Keratinocyte (primary cell): ENCODE results near the gene KDM4B. TPM values are rescaled to one million over a fixed set of nuclear protein-coding genes. Genes with fewer than 3 reads are reported as not detected.

Experiments
- DNase-seq: peaks from one replicate; pipeline ENCODE4 v3.0.0-alpha.2; 2011; ENCODE audit warnings: low read depth, missing footprints, low spot score
- FAIRE-seq: peaks from 2 replicates; lab custom pipeline; 2011; peaks lifted over from hg19 to GRCh38; lab: Jason Lieb, UNC
- H2AFZ ChIP-seq: 2 replicates; pipeline ENCODE4 v1.6.0; 2012; ENCODE audit warnings: low read length, control low read depth, inconsistent platforms; ENCODE audit not compliant: control insufficient read depth
- H3K27ac ChIP-seq: 2 replicates; pipeline ENCODE4 v1.5.1; 2011; ENCODE audit warnings: low read length; ENCODE audit not compliant: control insufficient read depth, insufficient read depth
- H3K27me3 ChIP-seq: 3 replicates; pipeline ENCODE4 v1.6.0; 2011; ENCODE audit warnings: low read length; ENCODE audit not compliant: control insufficient read depth, insufficient read depth; ENCODE audit errors: extremely low read depth
- H3K36me3 ChIP-seq, 2 experiments: 2 replicates in 1 of 2; 3 replicates in 1 of 2; pipeline ENCODE4 v1.5.1; 2011; ENCODE audit warnings: low read length in 2 of 2, mild to moderate bottlenecking in 1 of 2; ENCODE audit not compliant: control insufficient read depth in 2 of 2, insufficient read depth in 2 of 2; ENCODE audit errors: extremely low read depth in 1 of 2
- H3K4me1 ChIP-seq: 3 replicates; pipeline ENCODE4 v1.5.1; 2011; ENCODE audit warnings: low read length; ENCODE audit not compliant: control insufficient read depth, insufficient read depth; ENCODE audit errors: extremely low read depth
- H3K4me2 ChIP-seq: 3 replicates; pipeline ENCODE4 v1.6.0; 2011; ENCODE audit warnings: low read depth, low read length; ENCODE audit not compliant: control insufficient read depth, insufficient read depth; ENCODE audit errors: extremely low read depth
- H3K4me3 ChIP-seq, 3 experiments: fragments of 200-600 bp in 1 of 3; sonication (generic) in 1 of 3; 2 replicates in 2 of 3; 3 replicates in 1 of 3; pipeline ENCODE4 v1.5.1; 2011 to 2016; ENCODE audit warnings: low read length in 3 of 3, mild to moderate bottlenecking in 3 of 3, control low read depth in 2 of 3, inconsistent platforms in 1 of 3, low read depth in 1 of 3, mixed read lengths in 1 of 3, mixed run types in 1 of 3, moderate library complexity in 1 of 3; ENCODE audit not compliant: control insufficient read depth in 2 of 3, insufficient read depth in 2 of 3; ENCODE audit errors: extremely low read depth in 1 of 3
- H3K79me2 ChIP-seq: 2 replicates; pipeline ENCODE4 v1.6.0; 2012; ENCODE audit warnings: low read length; ENCODE audit not compliant: control insufficient read depth, insufficient read depth
- H3K9ac ChIP-seq: 3 replicates; pipeline ENCODE4 v1.6.0; 2011; ENCODE audit warnings: low read length; ENCODE audit not compliant: control insufficient read depth, insufficient read depth; ENCODE audit errors: extremely low read depth
- H3K9me1 ChIP-seq: 3 replicates; pipeline ENCODE4 v1.6.0; 2011; ENCODE audit warnings: low read length; ENCODE audit not compliant: control insufficient read depth, insufficient read depth; ENCODE audit errors: extremely low read depth
- H3K9me3 ChIP-seq: 2 replicates; pipeline ENCODE4 v1.5.1; 2012; ENCODE audit warnings: low read depth, low read length; ENCODE audit not compliant: control insufficient read depth
- H4K20me1 ChIP-seq: 3 replicates; pipeline ENCODE4 v1.6.0; 2011; ENCODE audit warnings: low read length; ENCODE audit not compliant: control insufficient read depth, insufficient read depth; ENCODE audit errors: extremely low read depth
- CTCF ChIP-seq, 3 experiments: IDR thresholded peaks in 1 of 3; conservative IDR thresholded peaks in 1 of 3; optimal IDR thresholded peaks in 1 of 3; 2 replicates in 2 of 3; 3 replicates in 1 of 3; pipeline versions ENCODE3 to v1.5.1; 2011; ENCODE audit warnings: low read length in 3 of 3, mild to moderate bottlenecking in 3 of 3, moderate library complexity in 2 of 3, control low read depth in 1 of 3, inconsistent platforms in 1 of 3; ENCODE audit not compliant: insufficient read depth in 2 of 3; ENCODE audit errors: extremely low read depth in 1 of 3
- EZH2 ChIP-seq: IDR thresholded peaks from one replicate; pipeline ENCODE4 v1.6.1; 2012; ENCODE audit warnings: inconsistent platforms, mild to moderate bottlenecking, low read length, moderate library complexity
- dilution Hi-C: fragments of 300-500 bp; cut with MboI; formaldehyde crosslinking; loops from one replicate; pipeline ENCODE4 v1.7.0; 2020; ENCODE audit warnings: low sequenced_read_pairs; ENCODE audit not compliant: extremely low pct_ligation_motif_present
- polyA plus RNA-seq, 5 experiments: library from polyadenylated mRNA; depleted of rRNA in 3 of 5; stranded (reverse) in 3 of 5; stranded (forward) in 1 of 5; unstranded in 1 of 5; fragments of >200 nt; gene quantifications; 1 replicate in 1 of 5; 2 replicates in 3 of 5; 3 replicates in 1 of 5; pipeline versions ENCODE4 v1.2.1 to v1.2.3, GENCODE V29; 2011 to 2012; ENCODE audit warnings: missing spikeins in 2 of 5, low read depth in 1 of 5, low replicate concordance in 1 of 5

Gene KDM4B
- polyA plus RNA-seq, 1 donor (not counting 4 experiments of a cell fraction or from before 2014, with no cell fraction given) = 6.2 TPM

GRCh38 chr19:5080809-5081208 lies 111.9 kb downstream of the KDM4B start:
- FAIRE-seq = no peak
- no peaks in the 10 kb centered on the region for H3K9me1 ChIP-seq
- H2AFZ ChIP-seq = no peak overlapping the region
- no peaks in the 10 kb centered on the region for H3K9me3 ChIP-seq
- H3K27ac ChIP-seq = no peak overlapping the region
- H3K4me3 ChIP-seq = no peak overlapping the region
- H3K27me3 ChIP-seq = no peaks in the 10 kb centered on the region
- H4K20me1 ChIP-seq = peaks cover 4% of the 10 kb centered on the region
- no peak overlapping the region for H3K9ac ChIP-seq
- H3K36me3 ChIP-seq = peaks cover 5 to 28% of the 10 kb centered on the region in 2 experiments
- H3K4me2 ChIP-seq = no peak overlapping the region
- no peak for TF ChIP-seq EZH2
- TF ChIP-seq CTCF (optimal IDR thresholded peaks at IDR 0.05 in 1 of 3, IDR thresholded peaks at IDR 0.05 in 1 of 3, conservative IDR thresholded peaks at IDR 0.05 in 1 of 3; ENCODE audit: extremely low read depth in 1 of 3, insufficient read depth in 2 of 3, low read length in 3 of 3) = no peak
- DNase-seq = no peak
- dilution Hi-C loops = no loop called here
- H3K4me1 ChIP-seq = no peaks in the 10 kb centered on the region
- H3K79me2 ChIP-seq = no peaks in the 10 kb centered on the region

GRCh38 chr19:5081443-5082161 lies 112.7 kb downstream of the KDM4B start:
- H3K9me3 ChIP-seq = no peaks in the 10 kb centered on the region
- peaks cover 4% of the 10 kb centered on the region for H4K20me1 ChIP-seq
- no peak overlapping the region for H3K27ac ChIP-seq
- no peaks in the 10 kb centered on the region for H3K79me2 ChIP-seq
- H3K9me1 ChIP-seq = no peaks in the 10 kb centered on the region
- no peak overlapping the region for H3K9ac ChIP-seq
- DNase-seq = no peak
- no peaks in the 10 kb centered on the region for H3K27me3 ChIP-seq
- FAIRE-seq = no peak
- dilution Hi-C loops = no loop called here
- no peak overlapping the region for H3K4me2 ChIP-seq
- peaks cover 5 to 28% of the 10 kb centered on the region in 2 experiments for H3K36me3 ChIP-seq
- no peak overlapping the region for H2AFZ ChIP-seq
- no peaks in the 10 kb centered on the region for H3K4me1 ChIP-seq
- TF ChIP-seq CTCF (optimal IDR thresholded peaks at IDR 0.05 in 1 of 3, IDR thresholded peaks at IDR 0.05 in 1 of 3, conservative IDR thresholded peaks at IDR 0.05 in 1 of 3; ENCODE audit: extremely low read depth in 1 of 3, insufficient read depth in 2 of 3, low read length in 3 of 3) = no peak
- no peak for TF ChIP-seq EZH2
- H3K4me3 ChIP-seq = no peak overlapping the region
